ENCODE results near the gene TIAM1.

DNA sequence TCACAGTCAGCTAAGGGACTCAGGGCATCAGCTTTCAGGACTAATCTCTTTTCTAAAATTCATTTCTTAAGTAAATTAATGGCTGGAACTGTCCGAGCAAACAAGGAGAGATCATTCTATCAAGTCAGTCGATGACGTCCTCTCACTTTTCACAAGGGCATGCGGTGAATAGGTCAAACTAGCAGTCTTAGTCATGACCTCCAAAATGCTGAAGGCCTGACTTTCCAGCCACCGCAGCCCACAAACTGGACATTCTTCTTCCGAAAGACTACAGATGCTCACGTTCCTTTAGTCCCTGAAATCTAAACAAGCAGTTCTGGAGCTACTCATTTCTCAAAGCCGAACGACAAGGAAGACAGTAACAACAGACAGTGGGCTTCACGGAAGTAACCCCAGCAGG is 127.9 kb downstream of the TIAM1 start:
- TF ChIP-seq, protein P1, sequence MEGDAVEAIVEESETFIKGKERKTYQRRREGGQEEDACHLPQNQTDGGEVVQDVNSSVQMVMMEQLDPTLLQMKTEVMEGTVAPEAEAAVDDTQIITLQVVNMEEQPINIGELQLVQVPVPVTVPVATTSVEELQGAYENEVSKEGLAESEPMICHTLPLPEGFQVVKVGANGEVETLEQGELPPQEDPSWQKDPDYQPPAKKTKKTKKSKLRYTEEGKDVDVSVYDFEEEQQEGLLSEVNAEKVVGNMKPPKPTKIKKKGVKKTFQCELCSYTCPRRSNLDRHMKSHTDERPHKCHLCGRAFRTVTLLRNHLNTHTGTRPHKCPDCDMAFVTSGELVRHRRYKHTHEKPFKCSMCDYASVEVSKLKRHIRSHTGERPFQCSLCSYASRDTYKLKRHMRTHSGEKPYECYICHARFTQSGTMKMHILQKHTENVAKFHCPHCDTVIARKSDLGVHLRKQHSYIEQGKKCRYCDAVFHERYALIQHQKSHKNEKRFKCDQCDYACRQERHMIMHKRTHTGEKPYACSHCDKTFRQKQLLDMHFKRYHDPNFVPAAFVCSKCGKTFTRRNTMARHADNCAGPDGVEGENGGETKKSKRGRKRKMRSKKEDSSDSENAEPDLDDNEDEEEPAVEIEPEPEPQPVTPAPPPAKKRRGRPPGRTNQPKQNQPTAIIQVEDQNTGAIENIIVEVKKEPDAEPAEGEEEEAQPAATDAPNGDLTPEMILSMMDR (IDR thresholded peaks at IDR 0.05), result no peak
- TF ChIP-seq POLR2A (IDR thresholded peaks at IDR 0.05), result no peak

Data from prostate gland (tissue), 2 donors.